Body of pancreas (tissue), 4 donors: Measurements from ENCODE around the gene SGPL1. TPM values are rescaled to one million over a fixed set of nuclear protein-coding genes. Genes with fewer than 3 reads are reported as not detected.

Experiments used
- ATAC-seq: fragments of 150-250 bp; one replicate; pipeline ENCODE4 v1.9.1; 2016
- DNase-seq, 4 donors: peaks; one replicate each; pipeline ENCODE4 v3.0.0-alpha.2; 2019
- H3K27ac ChIP-seq, 4 donors: fragments of 200-600 bp; sonication (generic); 1 replicate in 3 of 4; 2 replicates in 1 of 4; pipeline versions ENCODE4 v1.5.1 to v1.6.1; 2016 to 2019; ENCODE audit warnings: mild to moderate bottlenecking in 1 of 4, mixed read lengths in 1 of 4, moderate library complexity in 1 of 4
- H3K27me3 ChIP-seq, 2 donors: fragments of 200-600 bp; sonication (generic); one replicate each; pipeline ENCODE4 v1.6.0; 2016; ENCODE audit warnings: mild to moderate bottlenecking in 1 of 2
- H3K36me3 ChIP-seq, 2 donors: fragments of 200-600 bp; sonication (generic); replicated peaks in 1 of 2; 2 replicates each; pipeline ENCODE4 v1.5.1; 2016; ENCODE audit warnings: low read depth in 2 of 2; ENCODE audit not compliant: insufficient read depth in 1 of 2
- H3K4me1 ChIP-seq: fragments of 200-600 bp; sonication (generic); one replicate; pipeline ENCODE4 v1.6.0; 2016
- H3K4me3 ChIP-seq, 2 donors: fragments of 200-600 bp; sonication (generic); 1 replicate in 1 of 2; 2 replicates in 1 of 2; pipeline ENCODE4 v1.5.1; 2016 to 2019
- H3K9me3 ChIP-seq, 3 donors: fragments of 200-600 bp; sonication (generic); 1 replicate in 2 of 3; 2 replicates in 1 of 3; pipeline ENCODE4 v1.5.1; 2016
- POLR2A ChIP-seq, 3 donors: fragments of 450-650 bp; IDR thresholded peaks; one replicate each; pipeline ENCODE4 v1.6.1; 2016; ENCODE audit warnings: antibody characterized with exemption in 3 of 3, mild to moderate bottlenecking in 2 of 3
- WGBS, 2 donors: methylation state at CpG; one replicate each; pipeline ENCODE4 v1.1.5; 2017; 5-methylcytosine and 5-hydroxymethylcytosine counted together
- intact Hi-C: fragments of 100-400 bp; cut with DNase I; formaldehyde crosslinking; loops from one replicate; pipeline ENCODE4 v1.15.1; 2023
- total RNA-seq, 2 donors: library from RNA; depleted of rRNA; stranded (reverse); fragments of >200 nt; gene quantifications; one replicate each; pipeline ENCODE4 v1.1.0, GENCODE V29; 2016
- TF ChIP-seq, protein P1 (sequence below), 7 experiments: fragments of 450-650 bp in 4 of 7; fragments of 200-600 bp in 3 of 7; sonication (generic) in 3 of 7; IDR thresholded peaks; one replicate each; pipeline ENCODE4 v1.5.1; 2016 to 2019; ENCODE audit warnings: antibody characterized with exemption in 7 of 7

Gene SGPL1
- total RNA-seq, 2 donors from 2014 or later: 36.3 to 43.8 TPM

- TF ChIP-seq POLR2A (IDR thresholded peaks at IDR 0.05): no peak
- TF ChIP-seq, protein P1, sequence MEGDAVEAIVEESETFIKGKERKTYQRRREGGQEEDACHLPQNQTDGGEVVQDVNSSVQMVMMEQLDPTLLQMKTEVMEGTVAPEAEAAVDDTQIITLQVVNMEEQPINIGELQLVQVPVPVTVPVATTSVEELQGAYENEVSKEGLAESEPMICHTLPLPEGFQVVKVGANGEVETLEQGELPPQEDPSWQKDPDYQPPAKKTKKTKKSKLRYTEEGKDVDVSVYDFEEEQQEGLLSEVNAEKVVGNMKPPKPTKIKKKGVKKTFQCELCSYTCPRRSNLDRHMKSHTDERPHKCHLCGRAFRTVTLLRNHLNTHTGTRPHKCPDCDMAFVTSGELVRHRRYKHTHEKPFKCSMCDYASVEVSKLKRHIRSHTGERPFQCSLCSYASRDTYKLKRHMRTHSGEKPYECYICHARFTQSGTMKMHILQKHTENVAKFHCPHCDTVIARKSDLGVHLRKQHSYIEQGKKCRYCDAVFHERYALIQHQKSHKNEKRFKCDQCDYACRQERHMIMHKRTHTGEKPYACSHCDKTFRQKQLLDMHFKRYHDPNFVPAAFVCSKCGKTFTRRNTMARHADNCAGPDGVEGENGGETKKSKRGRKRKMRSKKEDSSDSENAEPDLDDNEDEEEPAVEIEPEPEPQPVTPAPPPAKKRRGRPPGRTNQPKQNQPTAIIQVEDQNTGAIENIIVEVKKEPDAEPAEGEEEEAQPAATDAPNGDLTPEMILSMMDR (IDR thresholded peaks at IDR 0.05): peak; percentile 75 to 91 (median 85)
- peak; percentile 23 to 64 (median 43) for DNase-seq
- no peaks in the 10 kb centered on the region for H3K4me1 ChIP-seq
- H3K36me3 ChIP-seq: no peaks in the 10 kb centered on the region
- intact Hi-C loops: no loop called here
- ATAC-seq: peak; percentile 74
- 20 to 30% methylated on average over 19 to 22 of the region's 22 CpGs for WGBS, 2 donors
- H3K27me3 ChIP-seq: no peaks in the 10 kb centered on the region
- no peaks in the 10 kb centered on the region for H3K9me3 ChIP-seq
- H3K27ac ChIP-seq: no peak overlapping the region
- no peak overlapping the region for H3K4me3 ChIP-seq
Measured at GRCh38 chr10:70925377-70926225, 109.9 kb downstream of the SGPL1 start.

GRCh38 chr10:70926226-70927000 is 110.7 kb downstream of the SGPL1 start:
- H3K27me3 ChIP-seq: no peaks in the 10 kb centered on the region
- no peak overlapping the region for H3K27ac ChIP-seq
- 68 to 72% methylated on average over 17 to 18 of the region's 18 CpGs for WGBS, 2 donors
- intact Hi-C loops: no loop called here
- no peaks in the 10 kb centered on the region for H3K9me3 ChIP-seq
- ATAC-seq (no peak), DNase-seq (no peak)
- no peaks in the 10 kb centered on the region for H3K36me3 ChIP-seq
- no peak overlapping the region for H3K4me3 ChIP-seq
- TF ChIP-seq POLR2A (IDR thresholded peaks at IDR 0.05): no peak
- TF ChIP-seq, protein P1 (IDR thresholded peaks at IDR 0.05): no peak
- H3K4me1 ChIP-seq: no peaks in the 10 kb centered on the region

GRCh38 chr10:70927189-70927943 is 111.6 kb downstream of the SGPL1 start:
- TF ChIP-seq, protein P1 (IDR thresholded peaks at IDR 0.05): no peak
- TF ChIP-seq POLR2A (IDR thresholded peaks at IDR 0.05): no peak
- 57 to 64% methylated on average over 13 of the region's 13 CpGs for WGBS, 2 donors
- no peak overlapping the region for H3K27ac ChIP-seq
- intact Hi-C loops: no loop called here
- H3K4me3 ChIP-seq: no peak overlapping the region
- H3K36me3 ChIP-seq: no peaks in the 10 kb centered on the region
- no peaks in the 10 kb centered on the region for H3K4me1 ChIP-seq
- ATAC-seq: no peak
- H3K9me3 ChIP-seq: no peaks in the 10 kb centered on the region
- H3K27me3 ChIP-seq: no peaks in the 10 kb centered on the region
- DNase-seq: no peak

DNA sequence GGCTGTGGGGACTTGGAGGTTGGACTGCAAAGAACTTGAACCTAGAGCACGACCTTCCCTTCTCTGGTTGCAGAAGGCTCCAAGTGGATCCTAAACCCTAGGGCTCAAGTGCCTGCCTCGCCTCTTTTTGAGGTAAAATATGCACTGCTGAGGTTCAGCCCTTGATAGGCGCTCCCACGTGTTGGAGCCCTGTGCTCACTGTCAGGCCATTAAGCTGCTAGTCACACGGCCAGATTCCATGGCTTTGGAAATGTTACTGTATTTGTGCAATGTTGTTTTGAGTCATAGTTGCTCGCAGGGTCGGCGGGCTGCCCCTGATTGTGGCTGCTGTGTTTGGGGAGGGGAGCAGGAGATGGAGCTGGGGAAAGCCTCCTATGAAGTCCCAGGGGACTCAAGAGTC is 112.4 kb downstream of the SGPL1 start:
- ATAC-seq: no peak
- intact Hi-C loops: no loop called here

More for the DNA sequence above, 112.4 kb downstream of the SGPL1 start:
- H3K4me1 ChIP-seq: no peaks in the 10 kb centered on the region
- no peak for DNase-seq
- TF ChIP-seq POLR2A (IDR thresholded peaks at IDR 0.05): no peak
- TF ChIP-seq, protein P1 (IDR thresholded peaks at IDR 0.05): no peak
- H3K27ac ChIP-seq: no peak overlapping the region
- WGBS, 2 donors: 51 to 57% methylated on average over 7 to 8 of the region's 8 CpGs
- H3K4me3 ChIP-seq: no peak overlapping the region
- no peaks in the 10 kb centered on the region for H3K36me3 ChIP-seq
- no peaks in the 10 kb centered on the region for H3K27me3 ChIP-seq
- H3K9me3 ChIP-seq: no peaks in the 10 kb centered on the region
